HG03565 (cell line): ENCODE data around the gene SLC2A5.

Experiments
- ATAC-seq: cut with Tn5 transposase; IDR thresholded peaks from one replicate; pipeline ENCODE4 v1.9.1; 2021; ENCODE audit warnings: mild to moderate bottlenecking, moderate library complexity; ENCODE audit not compliant: unreplicated experiment

The SLC2A5 gene

GRCh38 chr1:9093581-9093980 is 24.1 kb upstream of the SLC2A5 start:
- ATAC-seq = no peak

GRCh38 chr1:9093091-9093490 is 23.7 kb upstream of the SLC2A5 start:
- ATAC-seq = no peak

GRCh38 chr1:9088807-9089206 is 19.4 kb upstream of the SLC2A5 start:
- ATAC-seq = no peak

- ATAC-seq = no peak
Observed at GRCh38 chr1:9087411-9088125, 18.1 kb upstream of the SLC2A5 start.

- ATAC-seq = no peak
Observed at GRCh38 chr1:9086796-9087195, 17.4 kb upstream of the SLC2A5 start.

- no peak for ATAC-seq
Observed at GRCh38 chr1:9086045-9086444, 16.6 kb upstream of the SLC2A5 start.

- no peak for ATAC-seq
Observed at GRCh38 chr1:9085306-9085940, 16.0 kb upstream of the SLC2A5 start.

- ATAC-seq = no peak
Observed at GRCh38 chr1:9084906-9085305, 15.5 kb upstream of the SLC2A5 start.

- ATAC-seq = no peak
Observed at GRCh38 chr1:9081473-9081872, 12.0 kb upstream of the SLC2A5 start.

GRCh38 chr1:9080705-9081291 is 11.4 kb upstream of the SLC2A5 start:
- ATAC-seq = no peak

- peak; percentile 37 for ATAC-seq
Observed at GRCh38 chr1:9079988-9080704, 10.7 kb upstream of the SLC2A5 start.

- ATAC-seq = no peak
Observed at GRCh38 chr1:9078752-9079500, 9.5 kb upstream of the SLC2A5 start.

GRCh38 chr1:9078015-9078751 is 8.7 kb upstream of the SLC2A5 start:
- ATAC-seq = peak; percentile 42

- ATAC-seq = no peak
Observed at GRCh38 chr1:9075022-9075421, 5.6 kb upstream of the SLC2A5 start.

- no peak for ATAC-seq
Observed at GRCh38 chr1:9073143-9073542, 3.7 kb upstream of the SLC2A5 start.

- no peak for ATAC-seq
Observed at GRCh38 chr1:9071554-9072235, 2.3 kb upstream of the SLC2A5 start.

- ATAC-seq = no peak
Observed at GRCh38 chr1:9070486-9070885, 1.1 kb upstream of the SLC2A5 start.

GRCh38 chr1:9068981-9069325 is 482 bp downstream of the SLC2A5 start:
- no peak for ATAC-seq

GRCh38 chr1:9066945-9067807 is 2.3 kb downstream of the SLC2A5 start:
- ATAC-seq = no peak
